Measurements from ENCODE around the gene ZMYND12. TPM values are rescaled to one million over a fixed set of nuclear protein-coding genes. Genes with fewer than 3 reads are reported as not detected.

The ZMYND12 gene
- total and polyA plus RNA-seq, 12 donors: 1.2 to 12.2 (median 4.5) TPM

GRCh38 chr1:42432714-42433113, 23.1 kb downstream of the ZMYND12 start:
- WGBS, 4 donors: 91 to 95% (median 94%) methylated on average over 4 of the region's 4 CpGs
- no peak overlapping the region for H3K4me3 ChIP-seq
- H3K27ac ChIP-seq: no peak overlapping the region
- no peaks in the 10 kb centered on the region for H3K9me3 ChIP-seq (replicated peaks in 1 of 3)
- no peak for TF ChIP-seq CTCF (IDR thresholded peaks at IDR 0.05)
- no peak for TF ChIP-seq POLR2A (IDR thresholded peaks at IDR 0.05)
- no peaks in the 10 kb centered on the region for H3K27me3 ChIP-seq
- intact Hi-C loops (cut with DNase I): no loop called here
- H3K4me1 ChIP-seq (replicated peaks in 1 of 2): no peaks in the 10 kb centered on the region
- no peaks in the 10 kb centered on the region for H3K36me3 ChIP-seq (replicated peaks in 1 of 2)
- DNase-seq: no peak

GRCh38 chr1:42431514-42431913, 24.3 kb downstream of the ZMYND12 start:
- Histone ChIP-seq H3K4me3 (no peak overlapping the region), H3K27me3 (no peaks in the 10 kb centered on the region), H3K9me3 (replicated peaks in 1 of 3) (no peaks in the 10 kb centered on the region), H3K27ac (no peak overlapping the region), H3K4me1 (replicated peaks in 1 of 2) (no peaks in the 10 kb centered on the region), H3K36me3 (replicated peaks in 1 of 2) (no peaks in the 10 kb centered on the region)
- no peak for DNase-seq
- WGBS, 4 donors: 84 to 90% (median 86%) methylated on average over 3 of the region's 3 CpGs
- TF ChIP-seq POLR2A (IDR thresholded peaks at IDR 0.05) (no peak), CTCF (IDR thresholded peaks at IDR 0.05) (no peak)
- intact Hi-C loops (cut with DNase I): no loop called here

- no peaks in the 10 kb centered on the region for H3K27me3 ChIP-seq
- H3K4me1 ChIP-seq (replicated peaks in 1 of 2): no peaks in the 10 kb centered on the region
- H3K27ac ChIP-seq: no peak overlapping the region
- WGBS, 4 donors: 88 to 93% (median 91%) methylated on average over 3 of the region's 3 CpGs
- no peaks in the 10 kb centered on the region for H3K9me3 ChIP-seq (replicated peaks in 1 of 3)
- no peak overlapping the region for H3K4me3 ChIP-seq
- H3K36me3 ChIP-seq (replicated peaks in 1 of 2): no peaks in the 10 kb centered on the region
- TF ChIP-seq POLR2A (IDR thresholded peaks at IDR 0.05): no peak
- no peak for TF ChIP-seq CTCF (IDR thresholded peaks at IDR 0.05)
- intact Hi-C loops (cut with DNase I): no loop called here
- no peak for DNase-seq
These were observed 25.3 kb downstream of the ZMYND12 start for GRCh38 chr1:42430286-42431135.

- H3K4me3 ChIP-seq: no peak overlapping the region
- no peaks in the 10 kb centered on the region for H3K36me3 ChIP-seq (replicated peaks in 1 of 2)
- no peaks in the 10 kb centered on the region for H3K27me3 ChIP-seq
- DNase-seq: no peak
- no peak for TF ChIP-seq CTCF (IDR thresholded peaks at IDR 0.05)
- no peaks in the 10 kb centered on the region for H3K4me1 ChIP-seq (replicated peaks in 1 of 2)
- intact Hi-C loops (cut with DNase I): no loop called here
- no peaks in the 10 kb centered on the region for H3K9me3 ChIP-seq (replicated peaks in 1 of 3)
- 68 to 85% (median 69%) methylated on average over 1 of the region's 1 CpG for WGBS, 4 donors
- no peak overlapping the region for H3K27ac ChIP-seq
These were observed 26.2 kb downstream of the ZMYND12 start for GRCh38 chr1:42429603-42430002.

Data from adrenal gland (tissue), 12 donors.